HUES48 (cell line): ENCODE measurements around the gene PTPRN2.
"Not testable (repeated sequence)": the region's sequence is repeated elsewhere in the genome, so short reads cannot be mapped to it uniquely, and the experiment has no call there.

Experiments used
- H3K27ac ChIP-seq: one replicate; pipeline ENCODE4 v1.7.0; 2013; ENCODE audit warnings: low read depth, low read length, inconsistent platforms
- H3K27me3 ChIP-seq: 2 replicates; pipeline ENCODE4 v1.6.1; 2013; ENCODE audit warnings: mild to moderate bottlenecking, low read length; ENCODE audit not compliant: control insufficient read depth, insufficient read depth
- H3K36me3 ChIP-seq: 2 replicates; pipeline ENCODE4 v1.6.1; 2013; ENCODE audit warnings: low read length; ENCODE audit not compliant: control insufficient read depth, insufficient read depth
- H3K4me1 ChIP-seq: 2 replicates; pipeline ENCODE4 v1.6.1; 2013; ENCODE audit warnings: mild to moderate bottlenecking, low read length; ENCODE audit not compliant: control insufficient read depth, insufficient read depth
- H3K4me3 ChIP-seq: 2 replicates; pipeline ENCODE4 v1.5.1; 2013; ENCODE audit warnings: mild to moderate bottlenecking, low read depth, low read length
- H3K9ac ChIP-seq: 2 replicates; pipeline ENCODE4 v1.6.1; 2013; ENCODE audit warnings: mild to moderate bottlenecking, low read depth, low read length, moderate library complexity
- H3K9me3 ChIP-seq: 2 replicates; pipeline ENCODE4 v1.6.1; 2013; ENCODE audit warnings: low read length; ENCODE audit not compliant: control insufficient read depth, insufficient read depth

PTPRN2 gene

GRCh38 chr7:158313931-158314330 is 273.7 kb downstream of the PTPRN2 start:
- Histone ChIP-seq H3K4me3 (no peak overlapping the region), H3K9ac (no peak overlapping the region), H3K4me1 (peaks cover 18% of the 10 kb centered on the region), H3K9me3 (peaks cover 42% of the 10 kb centered on the region), H3K27me3 (no peaks in the 10 kb centered on the region), H3K36me3 (no peaks in the 10 kb centered on the region), H3K27ac (no peak overlapping the region)

GRCh38 chr7:158312789-158313188 is 274.8 kb downstream of the PTPRN2 start:
- no peak overlapping the region for H3K4me3 ChIP-seq
- peaks cover 52% of the 10 kb centered on the region for H3K9me3 ChIP-seq
- H3K9ac ChIP-seq, result no peak overlapping the region
- H3K27me3 ChIP-seq, result no peaks in the 10 kb centered on the region
- peaks cover 8% of the 10 kb centered on the region; the same call in 1 of the 2 replicates for H3K4me1 ChIP-seq
- H3K27ac ChIP-seq, result no peak overlapping the region
- no peaks in the 10 kb centered on the region for H3K36me3 ChIP-seq

GRCh38 chr7:158311791-158312190 is 275.8 kb downstream of the PTPRN2 start:
- Histone ChIP-seq H3K9ac (no peak overlapping the region), H3K9me3 (peaks cover 60% of the 10 kb centered on the region), H3K36me3 (no peaks in the 10 kb centered on the region), H3K27ac (no peak overlapping the region), H3K4me1 (no peaks in the 10 kb centered on the region; the same call in 1 of the 2 replicates), H3K4me3 (no peak overlapping the region), H3K27me3 (no peaks in the 10 kb centered on the region)

GRCh38 chr7:158310924-158311666 is 276.5 kb downstream of the PTPRN2 start:
- Histone ChIP-seq H3K27ac (no peak overlapping the region), H3K4me1 (no peaks in the 10 kb centered on the region), H3K4me3 (no peak overlapping the region), H3K27me3 (no peaks in the 10 kb centered on the region), H3K36me3 (no peaks in the 10 kb centered on the region), H3K9ac (no peak overlapping the region), H3K9me3 (peaks cover 59% of the 10 kb centered on the region)

- no peaks in the 10 kb centered on the region for H3K4me1 ChIP-seq
- H3K4me3 ChIP-seq, result no peak overlapping the region
- H3K36me3 ChIP-seq, result no peaks in the 10 kb centered on the region
- H3K9me3 ChIP-seq, result peaks cover 49% of the 10 kb centered on the region
- H3K27ac ChIP-seq, result no peak overlapping the region
- H3K27me3 ChIP-seq, result no peaks in the 10 kb centered on the region
- no peak overlapping the region for H3K9ac ChIP-seq
Observed at GRCh38 chr7:158309868-158310763, 277.5 kb downstream of the PTPRN2 start.

- Histone ChIP-seq H3K9me3 (peaks cover 42% of the 10 kb centered on the region), H3K27ac (no peak overlapping the region), H3K9ac (no peak overlapping the region), H3K36me3 (no peaks in the 10 kb centered on the region), H3K4me1 (peaks cover 20% of the 10 kb centered on the region), H3K27me3 (no peaks in the 10 kb centered on the region), H3K4me3 (no peak overlapping the region)
Observed at GRCh38 chr7:158308001-158308400, 279.6 kb downstream of the PTPRN2 start.

- Histone ChIP-seq H3K4me1 (peaks cover 25% of the 10 kb centered on the region), H3K9me3 (peaks cover 18% of the 10 kb centered on the region)
- H3K36me3 ChIP-seq, H3K9ac ChIP-seq, H3K27me3 ChIP-seq, H3K4me3 ChIP-seq, H3K27ac ChIP-seq: not testable (repeated sequence)
Observed at GRCh38 chr7:158304072-158304471, 283.6 kb downstream of the PTPRN2 start.

- H3K27me3 ChIP-seq, result no peaks in the 10 kb centered on the region
- peaks cover 11% of the 10 kb centered on the region for H3K9me3 ChIP-seq
Observed at GRCh38 chr7:158303121-158303520, 284.5 kb downstream of the PTPRN2 start.

GRCh38 chr7:158302274-158303070 is 285.2 kb downstream of the PTPRN2 start:
- Histone ChIP-seq H3K27ac (no peak overlapping the region), H3K4me3 (no peak overlapping the region), H3K9ac (no peak overlapping the region), H3K36me3 (no peaks in the 10 kb centered on the region), H3K4me1 (peaks cover 25% of the 10 kb centered on the region), H3K27me3 (no peaks in the 10 kb centered on the region), H3K9me3 (peaks cover 4% of the 10 kb centered on the region)

More at GRCh38 chr7:158303121-158303520, 284.5 kb downstream of the PTPRN2 start:
- no peak overlapping the region for H3K4me3 ChIP-seq
- H3K4me1 ChIP-seq, result peaks cover 25% of the 10 kb centered on the region
- H3K9ac ChIP-seq, result no peak overlapping the region
- no peaks in the 10 kb centered on the region for H3K36me3 ChIP-seq
- H3K27ac ChIP-seq, result no peak overlapping the region

- peaks cover 25% of the 10 kb centered on the region for H3K4me1 ChIP-seq
- H3K9ac ChIP-seq, result no peak overlapping the region
- H3K36me3 ChIP-seq, result no peaks in the 10 kb centered on the region
- H3K9me3 ChIP-seq, result 0 out of 2 replicates have a peak, but pooled peaks cover 6% of the 10 kb centered on the region
- no peaks in the 10 kb centered on the region for H3K27me3 ChIP-seq
- H3K4me3 ChIP-seq, result no peak overlapping the region
- no peak overlapping the region for H3K27ac ChIP-seq
Observed at GRCh38 chr7:158301207-158301606, 286.4 kb downstream of the PTPRN2 start.
